Lung (tissue), 12 donors: Measurements from ENCODE around the gene CPLX3. TPM values are rescaled to one million over a fixed set of nuclear protein-coding genes. Genes with fewer than 3 reads are reported as not detected.

Source experiments
- ATAC-seq: fragments of 200-7000 bp; cut with Tn5 transposase; one replicate; pipeline ENCODE4 v1.9.1; 2020; ENCODE audit warnings: moderate number of reproducible peaks; ENCODE audit not compliant: insufficient read depth, low FRiP score
- DNase-seq, 3 donors: peaks; one replicate each; pipeline ENCODE4 v3.0.0-alpha.2; 2013 to 2017
- H3K27ac ChIP-seq, 2 donors: one replicate each; pipeline ENCODE4 v1.5.1; 2013; ENCODE audit warnings: mild to moderate bottlenecking in 2 of 2, moderate library complexity in 2 of 2, control low read depth in 1 of 2, inconsistent platforms in 1 of 2, low read depth in 1 of 2, low read length in 1 of 2
- H3K27me3 ChIP-seq, 3 donors: one replicate each; pipeline ENCODE4 v1.5.1; 2013; ENCODE audit warnings: low read length in 2 of 3; ENCODE audit not compliant: control insufficient read depth in 3 of 3, insufficient read depth in 3 of 3
- H3K36me3 ChIP-seq, 4 donors: one replicate each; pipeline ENCODE4 v1.5.1; 2013; ENCODE audit warnings: low read length in 4 of 4, mild to moderate bottlenecking in 1 of 4, moderate library complexity in 1 of 4; ENCODE audit not compliant: control insufficient read depth in 4 of 4, insufficient read depth in 4 of 4
- H3K4me1 ChIP-seq, 5 donors: one replicate each; pipeline ENCODE4 v1.5.1; 2013; ENCODE audit warnings: low read length in 5 of 5, mild to moderate bottlenecking in 2 of 5, moderate library complexity in 1 of 5; ENCODE audit not compliant: control insufficient read depth in 5 of 5, insufficient read depth in 5 of 5
- H3K4me3 ChIP-seq: one replicate; pipeline ENCODE4 v1.5.1; 2013; ENCODE audit warnings: mild to moderate bottlenecking, control low read depth, moderate library complexity
- H3K9ac ChIP-seq, 2 donors: one replicate each; pipeline ENCODE4 v1.5.1; 2013; ENCODE audit warnings: low read length in 2 of 2, control low read depth in 1 of 2; ENCODE audit not compliant: insufficient read depth in 1 of 2
- H3K9me3 ChIP-seq, 4 donors: one replicate each; pipeline ENCODE4 v1.5.1; 2013; ENCODE audit warnings: low read length in 3 of 4, mild to moderate bottlenecking in 1 of 4, moderate library complexity in 1 of 4; ENCODE audit not compliant: control insufficient read depth in 4 of 4, insufficient read depth in 3 of 4
- CTCF ChIP-seq: IDR thresholded peaks from 2 replicates; pipeline ENCODE4 v1.5.1; 2012; ENCODE audit warnings: mild to moderate bottlenecking; ENCODE audit errors: control extremely low read depth, extremely low read depth
- WGBS, 2 donors: extraction: QIAGEN DNeasy Blood & Tissue Kit; methylation state at CpG; one replicate each; pipeline ENCODE4 v1.1.7; 2013; 5-methylcytosine and 5-hydroxymethylcytosine counted together
- polyA plus RNA-seq, 2 donors: library from polyadenylated mRNA; stranded (reverse); fragments of 200-250 nt; gene quantifications; one replicate each; pipeline ENCODE4 v1.2.1, GENCODE V29; 2013
- total RNA-seq, 2 donors: library from RNA; depleted of rRNA in 1 of 2; stranded (reverse); fragments of >200 nt in 1 of 2; gene quantifications; one replicate each; pipeline ENCODE4 v1.2.1, GENCODE V29; 2014 to 2021
- donor health status: control.
- donor health status: control.
- donor health status: Bipolar disorder and iron deficiency.
- donor health status: healthy.
- donor health status: DM: yes; HTN: yes; CAD: no.

The CPLX3 gene
- total and polyA plus RNA-seq, 4 donors = 0.10 to 0.13 TPM; not detected in 2

DNA sequence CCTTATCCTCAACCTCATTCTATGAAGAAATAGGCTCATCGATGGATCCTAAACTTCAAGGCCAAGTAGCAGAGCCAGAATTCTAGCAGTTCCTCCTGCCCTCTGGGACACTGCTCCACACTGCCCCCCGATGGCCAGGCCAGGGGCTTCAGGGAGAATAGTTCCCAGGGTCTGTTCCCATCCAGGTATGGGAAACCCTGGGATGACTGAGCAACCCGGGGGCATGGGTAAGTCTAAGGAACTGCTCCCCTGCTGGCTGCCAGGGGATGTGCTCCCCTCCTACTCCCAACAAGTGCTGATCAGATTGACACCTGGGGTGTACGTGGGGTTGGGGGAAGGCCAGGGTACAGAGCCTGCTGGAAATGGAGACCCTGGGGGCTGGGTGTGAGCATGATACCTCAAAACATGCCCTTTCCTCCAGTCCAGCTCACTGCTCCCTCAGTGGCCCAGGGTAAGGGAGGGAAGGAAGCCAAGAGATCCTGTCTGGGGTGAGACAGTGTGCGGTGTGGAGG lies 8.9 kb downstream of the CPLX3 start:
- WGBS, 2 donors = 30 to 47% methylated on average over 5 of the region's 5 CpGs
- no peak for ATAC-seq
- peak; percentile 42 for TF ChIP-seq CTCF
- Histone ChIP-seq H3K27ac (no peak overlapping the region), H3K36me3 (peaks cover 0 to 29% (median 0%) of the 10 kb centered on the region in 4 donors), H3K9ac (no peak overlapping the region), H3K4me1 (no peaks in the 10 kb centered on the region), H3K27me3 (peaks cover 0 to 4% (median 0%) of the 10 kb centered on the region in 3 donors), H3K9me3 (no peaks in the 10 kb centered on the region), H3K4me3 (no peak overlapping the region)
- peak in 1 of 3 donors; percentile 46 for DNase-seq

DNA sequence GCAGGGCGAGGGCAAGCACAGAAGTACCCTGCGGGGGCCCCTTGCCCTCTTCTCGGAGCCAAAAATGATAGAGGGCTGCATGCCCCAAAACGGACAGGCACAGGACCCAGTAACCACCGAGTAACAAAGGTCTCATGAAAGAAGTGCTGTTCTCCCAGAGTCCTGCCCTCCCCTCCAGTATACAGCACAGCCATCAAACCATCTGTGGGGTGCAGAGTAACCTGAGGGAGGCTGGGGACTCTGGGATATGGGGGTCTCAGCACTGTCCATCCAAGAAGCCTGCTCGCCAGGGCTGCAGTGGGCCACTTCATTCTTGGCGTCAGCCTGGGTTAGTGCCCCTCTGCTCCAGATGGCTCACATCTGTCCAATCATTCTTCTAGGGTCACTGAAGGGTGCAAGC lies 10.4 kb downstream of the CPLX3 start:
- no peak overlapping the region for H3K4me3 ChIP-seq
- WGBS, 2 donors = 91% methylated on average over 7 of the region's 7 CpGs
- H3K9me3 ChIP-seq = no peaks in the 10 kb centered on the region
- peaks cover 0 to 29% (median 0%) of the 10 kb centered on the region in 4 donors for H3K36me3 ChIP-seq
- no peak for ATAC-seq
- no peak for DNase-seq
- H3K27ac ChIP-seq = no peak overlapping the region
- TF ChIP-seq CTCF = no peak
- no peak overlapping the region for H3K9ac ChIP-seq
- peaks cover 0 to 4% (median 0%) of the 10 kb centered on the region in 3 donors for H3K27me3 ChIP-seq
- H3K4me1 ChIP-seq = no peaks in the 10 kb centered on the region

- no peak overlapping the region for H3K27ac ChIP-seq
- peaks cover 0 to 2% (median 0%) of the 10 kb centered on the region in 3 donors for H3K27me3 ChIP-seq
- no peaks in the 10 kb centered on the region for H3K9me3 ChIP-seq
- H3K9ac ChIP-seq = no peak overlapping the region
- no peak for ATAC-seq
- no peak overlapping the region for H3K4me3 ChIP-seq
- peaks cover 0 to 4% (median 0%) of the 10 kb centered on the region in 5 donors for H3K4me1 ChIP-seq
- DNase-seq = no peak
- TF ChIP-seq CTCF = no peak
- WGBS, 2 donors = 85% methylated on average over 11 to 15 of the region's 15 CpGs
- H3K36me3 ChIP-seq = peaks cover 0 to 29% (median 0%) of the 10 kb centered on the region in 4 donors
These were observed 11.2 kb downstream of the CPLX3 start for GRCh38 chr15:74837482-74838136.

GRCh38 chr15:74838137-74838516 lies 11.7 kb downstream of the CPLX3 start:
- H3K27me3 ChIP-seq = no peaks in the 10 kb centered on the region
- H3K4me3 ChIP-seq = no peak overlapping the region
- no peak overlapping the region for H3K9ac ChIP-seq
- TF ChIP-seq CTCF = no peak
- no peak for DNase-seq
- H3K36me3 ChIP-seq = peaks cover 0 to 29% (median 0%) of the 10 kb centered on the region in 4 donors
- no peaks in the 10 kb centered on the region for H3K9me3 ChIP-seq
- H3K4me1 ChIP-seq = peaks cover 0 to 4% (median 0%) of the 10 kb centered on the region in 5 donors
- no peak overlapping the region for H3K27ac ChIP-seq
- 95% methylated on average over 10 of the region's 10 CpGs for WGBS, 2 donors
- no peak for ATAC-seq
